NT2/D1 (cell line): ENCODE results near the gene HOOK2.
A peak's percentile ranks its signal among the peaks of the same experiment; 100 is the strongest.

ENCODE experiments used
- DNase-seq: peaks from one replicate; pipeline ENCODE4 v3.0.0-alpha.2; 2011; ENCODE audit warnings: low read depth, low spot score
- H3K27me3 ChIP-seq: 2 replicates; pipeline ENCODE4 v1.6.0; 2011; ENCODE audit warnings: mild to moderate bottlenecking; ENCODE audit not compliant: insufficient read length, insufficient read depth
- H3K36me3 ChIP-seq: 2 replicates; pipeline ENCODE4 v1.6.1; 2011; ENCODE audit warnings: mild to moderate bottlenecking, low read length, mixed read lengths; ENCODE audit not compliant: insufficient read depth, insufficient read length
- H3K4me1 ChIP-seq: 2 replicates; pipeline ENCODE4 v1.5.1; 2011; ENCODE audit not compliant: insufficient read depth, insufficient read length
- H3K4me3 ChIP-seq: 2 replicates; pipeline ENCODE4 v1.5.1; 2011; ENCODE audit warnings: low read depth; ENCODE audit not compliant: insufficient read length
- H3K9ac ChIP-seq: 2 replicates; pipeline ENCODE4 v1.6.0; 2011; ENCODE audit warnings: low read depth; ENCODE audit not compliant: insufficient read length
- H3K9me3 ChIP-seq: 2 replicates; pipeline ENCODE4 v1.5.1; 2011; ENCODE audit warnings: mild to moderate bottlenecking, low read length; ENCODE audit not compliant: insufficient read depth
- SUZ12 ChIP-seq: IDR thresholded peaks from 2 replicates; pipeline ENCODE4 v1.6.1; 2011; ENCODE audit not compliant: insufficient read length, insufficient read depth; ENCODE audit errors: extremely low read depth
- YY1 ChIP-seq: IDR thresholded peaks from 2 replicates; pipeline ENCODE4 v1.6.1; 2011; ENCODE audit not compliant: insufficient read length, insufficient read depth
- ZNF274 ChIP-seq: IDR thresholded peaks from 2 replicates; pipeline ENCODE4 v1.6.1; 2011; ENCODE audit warnings: mild to moderate bottlenecking, low read depth, low read length

Gene HOOK2

GRCh38 chr19:12767150-12767549 is 8.2 kb downstream of the HOOK2 start:
- H3K9ac ChIP-seq, result no peak overlapping the region
- no peak for TF ChIP-seq YY1
- TF ChIP-seq SUZ12, result no peak
- no peak for TF ChIP-seq ZNF274
- peaks cover 6% of the 10 kb centered on the region for H3K4me1 ChIP-seq

DNA sequence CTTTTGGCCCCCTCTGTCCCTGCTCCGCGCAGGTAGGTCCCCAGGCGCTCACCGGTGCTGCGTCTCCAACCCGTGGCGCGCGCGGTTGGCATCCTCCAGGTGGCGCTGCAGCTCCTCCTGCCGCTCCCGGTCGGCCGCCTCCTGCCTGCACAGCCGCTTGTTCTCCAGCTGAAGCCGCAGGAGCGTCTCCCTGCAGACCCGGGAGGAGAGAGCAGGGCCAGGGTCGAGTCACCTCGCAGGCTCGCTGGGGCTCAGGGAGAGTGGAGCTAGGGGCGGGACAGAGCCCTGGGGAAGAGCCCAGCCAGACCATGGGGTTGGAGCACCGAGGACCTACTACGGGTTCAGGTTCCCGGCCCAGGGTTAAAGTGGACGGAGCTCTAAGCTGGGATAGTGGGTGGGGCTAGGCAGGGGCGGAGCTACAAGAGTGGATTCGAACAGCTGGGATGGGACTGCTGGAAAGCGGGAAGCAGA is 9.3 kb downstream of the HOOK2 start:
- Histone ChIP-seq H3K9me3 (peaks cover 10% of the 10 kb centered on the region; the same call in 1 of the 2 replicates), H3K36me3 (peaks cover 56% of the 10 kb centered on the region), H3K4me1 (peaks cover 6% of the 10 kb centered on the region), H3K9ac (peak overlapping the region; percentile 82), H3K4me3 (peak overlapping the region; percentile 56), H3K27me3 (no peaks in the 10 kb centered on the region)
- DNase-seq, result peak; percentile 70
- TF ChIP-seq SUZ12, result no peak
- TF ChIP-seq YY1, result no peak
- TF ChIP-seq ZNF274, result no peak

More at GRCh38 chr19:12767150-12767549, 8.2 kb downstream of the HOOK2 start:
- H3K9me3 ChIP-seq, result peaks cover 10% of the 10 kb centered on the region; the same call in 1 of the 2 replicates
- peaks cover 52% of the 10 kb centered on the region for H3K36me3 ChIP-seq
- no peaks in the 10 kb centered on the region for H3K27me3 ChIP-seq
- H3K4me3 ChIP-seq, result no peak overlapping the region
- no peak for DNase-seq

GRCh38 chr19:12764698-12765097 is 10.7 kb downstream of the HOOK2 start:
- peaks cover 10% of the 10 kb centered on the region; the same call in 1 of the 2 replicates for H3K9me3 ChIP-seq
- DNase-seq, result no peak
- peaks cover 6% of the 10 kb centered on the region for H3K4me1 ChIP-seq
- H3K9ac ChIP-seq, result no peak overlapping the region
- no peak overlapping the region for H3K4me3 ChIP-seq
- no peaks in the 10 kb centered on the region for H3K27me3 ChIP-seq
- TF ChIP-seq ZNF274, result no peak
- peaks cover 46% of the 10 kb centered on the region for H3K36me3 ChIP-seq

DNA sequence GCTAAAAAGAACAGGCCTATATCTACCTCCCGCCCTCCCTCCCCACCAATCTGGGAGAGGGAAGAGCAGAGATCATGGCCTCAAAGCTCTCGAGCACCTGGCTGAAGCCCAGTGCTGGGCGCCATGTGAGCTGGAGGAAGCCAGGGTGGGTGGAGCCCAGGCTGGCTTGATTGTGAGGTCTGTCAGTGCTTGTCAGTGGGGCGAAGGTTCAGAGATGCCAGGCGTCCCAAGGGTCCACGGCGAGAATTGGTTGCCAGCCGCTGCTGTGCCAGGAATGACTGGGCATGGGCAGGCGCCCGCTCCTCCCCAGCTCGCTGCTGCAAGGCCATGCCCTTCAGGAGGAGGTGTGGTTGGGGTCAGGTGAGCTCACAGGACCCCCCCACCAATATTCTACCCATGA is 12.3 kb downstream of the HOOK2 start:
- TF ChIP-seq SUZ12 (no peak), YY1 (no peak), ZNF274 (no peak)
- peaks cover 10% of the 10 kb centered on the region; the same call in 1 of the 2 replicates for H3K9me3 ChIP-seq
- H3K36me3 ChIP-seq, result peaks cover 43% of the 10 kb centered on the region
- H3K4me1 ChIP-seq, result peaks cover 3% of the 10 kb centered on the region
- no peaks in the 10 kb centered on the region for H3K27me3 ChIP-seq
- no peak for DNase-seq
- H3K9ac ChIP-seq, result no peak overlapping the region
- no peak overlapping the region for H3K4me3 ChIP-seq

GRCh38 chr19:12759686-12760085 is 15.7 kb downstream of the HOOK2 start:
- Histone ChIP-seq H3K4me1 (peaks cover 4% of the 10 kb centered on the region), H3K4me3 (no peak overlapping the region), H3K9ac (no peak overlapping the region), H3K27me3 (no peaks in the 10 kb centered on the region), H3K36me3 (peaks cover 29% of the 10 kb centered on the region), H3K9me3 (peaks cover 10% of the 10 kb centered on the region; the same call in 1 of the 2 replicates)
- DNase-seq, result no peak
- TF ChIP-seq ZNF274 (no peak), YY1 (no peak), SUZ12 (no peak)

GRCh38 chr19:12757544-12758274 is 17.6 kb downstream of the HOOK2 start:
- TF ChIP-seq YY1 (no peak), SUZ12 (no peak), ZNF274 (no peak)
- H3K4me3 ChIP-seq, result peak overlapping the region; percentile 25
- H3K27me3 ChIP-seq, result no peaks in the 10 kb centered on the region
- peaks cover 11% of the 10 kb centered on the region for H3K36me3 ChIP-seq
- peak; percentile 60 for DNase-seq
- peaks cover 4% of the 10 kb centered on the region for H3K4me1 ChIP-seq
- H3K9ac ChIP-seq, result peak overlapping the region; percentile 66
- peaks cover 1% of the 10 kb centered on the region; the same call in 1 of the 2 replicates for H3K9me3 ChIP-seq

GRCh38 chr19:12756150-12756883 is 19.0 kb downstream of the HOOK2 start:
- no peak overlapping the region for H3K9ac ChIP-seq
- H3K4me3 ChIP-seq, result no peak overlapping the region
- peaks cover 4% of the 10 kb centered on the region for H3K4me1 ChIP-seq
- no peak for TF ChIP-seq ZNF274
- TF ChIP-seq YY1, result no peak
- no peak for TF ChIP-seq SUZ12
- DNase-seq, result no peak
- H3K36me3 ChIP-seq, result no peaks in the 10 kb centered on the region
- H3K9me3 ChIP-seq, result peaks cover 6% of the 10 kb centered on the region; the same call in 1 of the 2 replicates
- no peaks in the 10 kb centered on the region for H3K27me3 ChIP-seq
